Type B pancreatic cell (in vitro differentiated cells): ENCODE data around the gene SLC6A2. TPM values are rescaled to one million over a fixed set of nuclear protein-coding genes. Genes with fewer than 3 reads are reported as not detected.

ENCODE experiments used
- DNase-seq: peaks from one replicate; pipeline ENCODE4 v3.0.0; 2021; ENCODE audit warnings: mixed read lengths; ENCODE audit not compliant: unreplicated experiment; ENCODE audit errors: extremely low spot score
- H3K27ac Mint-ChIP-seq: 2 replicates; pipeline ENCODE4 v1.8.0; 2021; ENCODE audit warnings: mild to moderate bottlenecking, mixed read lengths
- H3K27me3 Mint-ChIP-seq: 2 replicates; pipeline ENCODE4 v1.8.0; 2021; ENCODE audit warnings: mixed read lengths
- H3K36me3 Mint-ChIP-seq: 2 replicates; pipeline ENCODE4 v1.8.0; 2021; ENCODE audit warnings: mixed read lengths
- H3K4me1 Mint-ChIP-seq: one replicate; pipeline ENCODE4 v1.8.0; 2021; ENCODE audit warnings: mixed read lengths; ENCODE audit not compliant: unreplicated experiment
- H3K4me3 Mint-ChIP-seq: 2 replicates; pipeline ENCODE4 v1.8.0; 2021; ENCODE audit warnings: mild to moderate bottlenecking, mixed read lengths
- H3K9me3 Mint-ChIP-seq: 2 replicates; pipeline ENCODE4 v1.8.0; 2021; ENCODE audit warnings: mixed read lengths
- CTCF ChIP-seq: fragments of 200-600 bp; sonication (generic); conservative IDR thresholded peaks from 2 replicates; pipeline ENCODE4 v1.5.0; 2021; ENCODE audit warnings: antibody characterized with exemption, mild to moderate bottlenecking
- total RNA-seq: library from RNA; stranded (reverse); gene quantifications from 2 replicates; pipeline ENCODE4 v1.2.1, GENCODE V29; 2021; ENCODE audit warnings: low replicate concordance

SLC6A2 gene
- total RNA-seq, 1 donor from 2014 or later: 5.7 TPM

DNA sequence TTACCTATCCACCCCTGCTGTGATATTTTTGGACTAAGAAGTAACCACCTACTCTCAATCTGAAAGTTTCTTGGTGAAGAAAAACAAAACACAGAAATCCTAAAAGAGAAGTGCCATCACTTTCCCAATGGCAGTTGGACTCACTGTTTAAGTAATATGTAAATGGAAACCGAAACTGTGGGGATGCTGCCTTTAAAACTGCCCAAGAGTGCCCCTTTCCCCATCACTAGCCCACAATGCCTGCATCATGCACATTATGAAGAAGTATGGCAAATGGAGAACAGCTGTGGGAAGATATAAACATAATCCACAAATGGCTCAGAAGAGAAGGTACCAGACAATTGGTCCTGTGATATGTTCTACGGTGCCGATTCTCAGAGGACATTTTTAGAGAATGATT is 33.5 kb upstream of the SLC6A2 start:
- Mint-ChIP-seq H3K4me1 (no peaks in the 10 kb centered on the region), H3K4me3 (no peak overlapping the region), H3K27me3 (peaks cover 15% of the 10 kb centered on the region), H3K9me3 (no peaks in the 10 kb centered on the region), H3K27ac (no peak overlapping the region), H3K36me3 (no peaks in the 10 kb centered on the region)
- DNase-seq: no peak
- TF ChIP-seq CTCF: no peak

- Mint-ChIP-seq H3K9me3 (no peaks in the 10 kb centered on the region), H3K27me3 (peaks cover 10% of the 10 kb centered on the region), H3K4me1 (no peaks in the 10 kb centered on the region), H3K4me3 (no peak overlapping the region), H3K27ac (no peak overlapping the region), H3K36me3 (no peaks in the 10 kb centered on the region)
- peak; percentile 55 for TF ChIP-seq CTCF
- DNase-seq: no peak
Measured at GRCh38 chr16:55622930-55623561, 32.7 kb upstream of the SLC6A2 start.

DNA sequence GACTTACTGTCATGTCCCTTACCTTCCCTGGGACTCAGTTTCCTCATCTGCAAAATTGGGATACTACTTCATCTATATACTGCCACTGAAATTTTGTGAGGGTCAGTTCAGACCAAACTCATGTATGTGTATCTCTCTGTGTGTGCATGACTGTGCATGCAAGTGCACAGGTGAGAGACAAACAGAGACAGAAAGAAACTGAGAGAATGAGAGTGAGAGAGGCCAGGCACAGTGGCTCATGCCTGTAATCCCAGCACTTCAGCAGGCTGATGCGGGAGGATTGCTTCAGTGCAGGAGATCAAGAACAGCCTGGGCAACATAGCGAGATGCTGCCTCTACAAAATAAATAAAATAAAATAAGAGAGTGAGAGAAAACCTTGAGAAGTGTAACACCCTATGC is 32.1 kb upstream of the SLC6A2 start:
- Mint-ChIP-seq H3K36me3 (no peaks in the 10 kb centered on the region), H3K4me3 (no peak overlapping the region), H3K9me3 (no peaks in the 10 kb centered on the region), H3K27ac (no peak overlapping the region), H3K4me1 (no peaks in the 10 kb centered on the region), H3K27me3 (peaks cover 8% of the 10 kb centered on the region)
- DNase-seq: no peak
- no peak for TF ChIP-seq CTCF

DNA sequence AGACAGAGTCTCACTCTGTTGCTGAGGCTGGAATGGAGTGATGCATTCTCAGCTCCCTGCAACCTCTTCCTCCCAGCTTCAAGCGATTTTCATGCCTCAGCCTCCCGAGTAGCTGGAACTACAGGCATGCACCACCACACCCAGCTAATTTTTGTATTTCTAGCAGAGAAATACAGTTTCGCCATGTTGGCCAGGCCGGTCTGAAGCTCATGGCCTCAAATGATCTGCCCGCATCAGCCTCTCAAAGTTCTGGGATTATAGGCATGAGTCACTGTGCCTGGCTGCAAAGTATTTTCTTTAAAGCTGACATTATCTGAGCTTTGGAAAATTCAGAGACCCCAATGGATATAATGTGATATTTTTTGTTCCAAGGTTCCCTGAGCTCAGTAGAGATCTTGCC is 31.1 kb upstream of the SLC6A2 start:
- Mint-ChIP-seq H3K27ac (no peak overlapping the region), H3K27me3 (peaks cover 4% of the 10 kb centered on the region), H3K4me3 (no peak overlapping the region), H3K36me3 (no peaks in the 10 kb centered on the region), H3K9me3 (no peaks in the 10 kb centered on the region), H3K4me1 (no peaks in the 10 kb centered on the region)
- no peak for TF ChIP-seq CTCF
- DNase-seq: no peak

DNA sequence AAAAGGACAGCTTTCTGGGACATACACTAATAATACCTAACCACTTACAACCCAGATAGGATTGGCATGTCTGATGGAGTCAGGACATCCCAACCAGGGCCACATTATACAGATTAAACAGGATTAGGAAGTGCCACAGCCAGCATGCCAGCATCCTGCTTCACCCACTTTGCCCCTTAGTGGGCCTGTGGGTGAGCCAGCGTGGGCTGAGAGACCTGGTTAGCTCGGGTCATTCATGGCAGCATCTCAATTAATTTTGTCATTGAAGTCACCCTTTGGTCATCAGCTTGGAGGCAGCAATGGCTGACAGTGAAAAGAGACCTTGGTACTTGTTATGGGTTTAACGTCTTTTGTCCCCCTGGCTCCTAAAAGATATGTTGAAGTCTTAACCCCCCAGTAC is 29.9 kb upstream of the SLC6A2 start:
- H3K4me1 Mint-ChIP-seq: no peaks in the 10 kb centered on the region
- TF ChIP-seq CTCF: no peak
- H3K27ac Mint-ChIP-seq: no peak overlapping the region
- H3K9me3 Mint-ChIP-seq: no peaks in the 10 kb centered on the region
- H3K4me3 Mint-ChIP-seq: no peak overlapping the region
- peaks cover 4% of the 10 kb centered on the region for H3K27me3 Mint-ChIP-seq
- no peaks in the 10 kb centered on the region for H3K36me3 Mint-ChIP-seq
- no peak for DNase-seq
